Stimulated activated CD8-positive, alpha-beta memory T cell treated with anti-CD3 and anti-CD28 coated beads, Interleukin-4, amount 100 ng/mL, for 4 hours (primary cell): Measurements from ENCODE around the gene PDIA2.
"Not testable (repeated sequence)": the region's sequence is repeated elsewhere in the genome, so short reads cannot be mapped to it uniquely, and the experiment has no call there.

Experiments used
- DNase-seq, 2 donors: peaks; one replicate each; pipeline ENCODE4 v3.0.0-alpha.2; 2020; ENCODE audit warnings: low read depth in 2 of 2, low spot score in 1 of 2

PDIA2 gene

DNA sequence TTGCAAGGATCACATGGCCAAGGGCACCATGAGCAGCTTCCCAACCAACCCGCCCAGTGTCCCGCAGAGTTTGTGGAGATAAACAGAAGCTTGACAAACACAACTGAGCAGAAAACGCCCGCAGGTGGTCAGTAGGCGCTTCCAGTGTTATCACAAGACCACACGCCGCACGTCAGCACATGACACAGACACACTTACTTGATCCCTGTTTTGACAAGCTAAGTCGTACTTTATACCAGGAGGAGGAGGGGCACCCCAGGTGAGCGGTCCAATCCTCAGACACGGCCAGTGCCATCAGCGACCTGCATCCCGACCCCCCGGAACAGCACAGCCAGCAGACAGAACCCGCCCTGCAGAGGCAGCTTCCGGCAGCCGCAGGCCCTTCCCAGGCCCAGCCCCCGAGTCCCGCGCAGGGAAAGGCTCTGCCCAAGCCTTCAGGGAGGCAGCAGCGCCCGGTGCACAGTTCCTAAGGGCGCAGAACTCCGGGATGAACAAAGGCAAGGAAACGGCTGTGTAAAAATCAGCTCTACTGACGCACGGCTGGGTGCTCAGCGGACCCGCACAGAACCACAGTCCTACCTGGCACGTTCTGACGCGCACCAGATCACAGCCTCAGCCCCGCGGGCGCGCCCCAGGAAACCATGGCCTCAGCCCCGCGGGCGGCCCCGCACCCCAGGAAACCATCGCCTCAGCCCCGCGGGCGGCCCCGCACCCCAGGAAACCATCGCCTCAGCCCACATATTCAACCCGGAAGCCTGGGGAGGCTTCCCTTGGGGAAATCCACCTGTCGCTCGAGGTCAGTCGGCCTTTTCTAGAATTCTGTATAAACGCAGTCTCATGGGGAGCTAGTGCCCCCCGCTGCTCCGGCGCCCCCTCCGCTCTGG lies 41.7 kb downstream of the PDIA2 start:
- DNase-seq = peak; percentile 28 to 32

DNA sequence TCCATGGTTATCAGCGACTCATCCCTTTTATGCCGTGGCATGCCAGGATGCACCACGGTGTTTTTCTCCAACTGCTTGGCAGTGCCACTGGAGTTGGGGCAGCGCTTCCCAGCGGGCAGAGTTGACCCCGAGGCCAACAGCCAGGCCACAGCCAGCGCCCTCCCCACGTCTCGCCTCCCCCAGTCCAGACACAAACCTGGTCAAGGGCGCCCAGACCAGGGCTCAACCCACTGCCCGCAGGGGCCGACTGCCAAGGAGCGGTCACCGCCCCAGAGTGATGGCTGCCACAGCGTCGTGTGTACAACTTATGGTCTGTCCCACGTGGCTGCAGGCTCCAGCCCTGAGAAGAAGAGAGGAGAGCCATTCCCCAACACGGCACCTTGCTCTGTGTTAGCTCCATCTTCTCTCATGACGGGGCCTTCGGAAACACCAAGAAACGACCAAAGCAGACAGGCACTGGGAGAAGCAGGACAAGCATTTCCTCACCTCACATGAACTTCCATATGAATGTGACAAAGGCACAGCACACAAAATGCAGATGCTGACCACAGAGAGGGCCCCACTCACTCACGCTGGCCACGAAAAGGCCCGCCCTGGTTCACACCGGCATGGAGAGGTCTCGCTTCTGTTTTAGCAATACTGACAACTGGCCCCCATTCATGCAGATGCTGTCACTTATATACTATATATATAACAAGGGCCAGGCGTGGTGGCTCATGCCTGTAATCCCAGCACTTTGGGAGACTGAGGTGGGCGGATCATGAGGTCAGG lies 42.6 kb downstream of the PDIA2 start:
- no peak for DNase-seq

DNA sequence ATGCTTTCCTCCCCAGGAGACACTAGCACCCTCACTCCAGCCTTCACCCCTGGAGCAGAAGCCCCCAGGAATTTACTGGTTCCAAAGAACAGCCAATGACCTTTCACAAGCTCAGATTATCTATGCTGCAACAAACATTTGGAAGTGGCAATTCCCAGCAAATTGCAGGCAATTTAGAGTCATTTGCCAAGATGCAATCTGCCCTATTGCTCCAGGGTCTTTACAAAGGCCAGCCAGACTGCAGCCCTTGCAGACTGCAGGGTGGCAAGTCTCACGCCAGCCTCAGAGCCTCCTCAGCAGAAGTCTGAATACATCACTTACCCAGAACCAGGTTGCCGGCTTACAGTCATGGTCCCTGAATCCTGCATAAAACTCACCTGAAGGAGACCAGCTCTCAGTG lies 47.8 kb downstream of the PDIA2 start:
- DNase-seq = no peak

DNA sequence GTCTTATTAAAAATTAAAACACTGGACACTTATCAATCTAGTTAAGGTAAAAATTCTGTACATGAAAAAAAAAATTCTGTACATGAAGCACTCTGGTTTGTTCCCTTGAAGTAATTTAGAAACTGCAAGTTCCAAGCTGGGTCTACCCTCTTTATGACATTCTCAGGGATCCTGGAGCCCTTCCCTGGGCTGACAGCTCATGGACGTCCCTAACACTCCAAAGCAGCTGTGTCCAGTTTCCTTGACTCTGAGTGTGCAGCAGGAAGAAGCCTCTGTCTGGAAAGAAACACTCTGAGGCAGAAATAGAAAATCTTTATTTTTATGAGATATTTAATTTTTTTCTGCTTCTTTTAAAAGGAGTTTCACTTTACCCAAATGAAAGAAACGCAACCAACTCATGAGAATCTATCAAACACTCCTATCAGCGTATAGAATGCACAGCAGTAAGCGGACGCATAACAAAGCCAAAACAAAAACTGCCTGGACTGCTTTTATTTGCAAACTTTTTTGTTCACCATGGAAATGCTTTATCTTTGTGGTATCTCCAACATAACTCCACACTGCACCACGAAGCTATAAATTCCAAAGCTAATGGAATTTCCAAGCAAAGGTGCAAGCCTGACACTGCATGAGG lies 48.3 kb downstream of the PDIA2 start:
- not testable (repeated sequence) for DNase-seq

DNA sequence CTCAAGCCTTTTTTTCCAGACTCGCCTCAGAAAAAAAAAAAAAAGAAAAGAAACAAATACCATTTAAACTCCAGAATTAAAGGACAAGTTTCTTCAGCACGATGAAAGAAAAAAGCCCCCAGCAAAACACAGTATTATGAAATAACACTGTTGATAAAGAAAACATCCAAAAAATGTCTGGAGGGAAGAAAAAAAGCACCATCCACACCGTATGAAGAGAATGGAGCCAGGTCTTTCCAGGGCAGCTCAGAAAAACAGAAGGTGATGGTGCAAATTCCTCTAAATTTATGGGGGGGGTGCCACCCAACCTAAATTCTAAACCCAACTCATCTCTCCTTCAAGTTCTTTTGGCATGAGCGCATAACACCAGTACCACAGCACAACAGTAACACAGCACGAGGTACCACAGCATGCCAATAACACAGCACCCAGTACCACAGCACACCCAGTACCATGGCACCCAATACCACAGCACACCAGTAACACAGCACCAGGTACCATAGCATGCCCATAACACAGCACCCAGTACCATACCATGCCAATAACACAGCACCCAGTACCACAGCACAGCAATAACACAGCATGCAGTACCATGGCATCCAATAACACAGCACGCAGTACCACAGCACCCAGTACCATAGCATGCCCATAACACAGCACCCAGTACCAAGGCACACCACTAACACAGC lies 50.6 kb downstream of the PDIA2 start:
- DNase-seq = no peak

DNA sequence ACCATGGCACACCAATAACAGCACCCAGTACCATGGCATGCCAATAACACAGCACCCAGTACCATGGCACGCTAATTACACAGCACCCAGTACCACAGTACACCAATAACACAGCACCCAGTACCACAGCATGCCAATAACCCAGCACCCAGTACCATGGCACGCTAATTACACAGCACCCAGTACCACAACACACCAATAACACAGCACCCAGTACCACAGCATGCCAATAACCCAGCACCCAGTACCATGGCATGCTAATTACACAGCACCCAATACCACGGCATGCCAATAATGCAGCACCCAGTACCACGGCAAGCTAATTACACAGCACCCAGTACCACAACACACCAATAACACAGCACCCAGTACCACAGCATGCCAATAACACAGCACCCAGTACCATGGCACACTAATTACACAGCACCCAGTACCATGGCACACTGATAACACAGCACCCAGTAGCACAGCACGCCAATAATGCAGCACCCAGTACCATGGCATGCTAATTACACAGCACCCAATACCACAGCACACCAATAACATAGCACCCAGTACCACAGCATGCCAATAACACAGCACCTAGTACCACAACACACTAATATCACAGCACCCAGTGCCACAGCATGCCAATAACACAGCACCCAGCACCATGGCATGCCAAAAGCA lies 51.3 kb downstream of the PDIA2 start:
- not testable (repeated sequence) for DNase-seq

DNA sequence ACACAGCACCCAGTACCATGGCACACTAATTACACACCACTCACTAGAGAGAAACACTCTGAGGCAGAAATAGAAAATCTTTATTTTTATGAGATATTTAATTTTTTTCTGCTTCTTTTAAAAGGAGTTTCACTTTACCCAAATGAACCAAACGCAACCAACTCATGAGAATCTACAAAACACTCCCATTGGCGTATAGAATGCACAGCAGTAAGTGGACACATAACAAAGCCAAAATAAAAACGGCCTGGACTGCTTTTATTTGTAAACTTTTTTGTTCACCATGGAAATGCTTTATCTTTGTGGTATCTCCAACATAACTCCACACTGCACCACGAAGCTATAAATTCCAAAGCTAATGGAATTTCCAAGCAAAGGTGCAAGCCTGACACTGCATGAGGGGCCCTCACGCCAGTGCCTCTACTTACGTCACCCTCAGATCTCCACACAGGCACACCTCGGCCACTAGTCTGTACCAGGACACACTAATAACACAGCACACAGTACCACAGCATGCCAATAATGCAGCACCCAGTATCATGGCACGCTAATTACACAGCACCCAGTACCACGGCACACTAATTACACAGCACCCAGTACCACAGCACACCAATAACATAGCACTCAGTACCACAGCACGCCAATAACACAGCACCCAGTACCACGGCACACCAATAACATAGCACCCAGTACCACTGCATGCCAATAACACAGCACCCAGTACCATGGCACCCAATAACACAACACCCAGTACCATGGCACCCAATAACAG lies 52.1 kb downstream of the PDIA2 start:
- DNase-seq = not testable (repeated sequence)

DNA sequence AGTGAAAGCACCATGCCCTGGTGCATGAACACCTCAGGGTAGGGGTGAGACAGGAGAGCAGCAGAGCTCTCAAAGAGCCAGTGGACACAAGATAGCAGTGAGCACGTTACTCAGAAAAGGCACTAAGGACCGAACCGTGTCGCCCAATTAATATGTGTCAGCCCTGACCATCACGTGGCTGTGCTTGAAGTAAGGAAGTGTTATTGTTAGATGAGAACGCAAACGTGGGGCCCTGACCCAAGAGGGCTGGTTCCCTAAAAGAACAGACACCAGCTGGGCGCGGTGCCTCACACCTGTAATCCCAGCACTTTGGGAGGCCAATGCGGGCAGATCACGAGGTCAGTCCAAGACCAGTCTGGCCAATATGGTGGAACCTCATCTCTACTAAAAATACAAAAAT lies 53.3 kb downstream of the PDIA2 start:
- no peak for DNase-seq
